ENCODE data around the gene PERM1.

GRCh38 chr1:960363-961131, 21.3 kb downstream of the PERM1 start, which contains the start of gene KLHL17:
- TF ChIP-seq POLR2AphosphoS5 (IDR thresholded peaks at IDR 0.05) (no peak), CTCF (IDR thresholded peaks at IDR 0.05) (no peak), POLR2A (IDR thresholded peaks at IDR 0.05) (no peak)

Data from gastroesophageal sphincter (tissue), 3 donors.